GM23338 (cell line): ENCODE measurements around the gene PSMB2. TPM values are rescaled to one million over a fixed set of nuclear protein-coding genes. Genes with fewer than 3 reads are reported as not detected.

Experiments
- ATAC-seq: fragments of 200-7000 bp; cut with Tn5 transposase; 3 replicates; pipeline ENCODE4 v1.9.1; 2020
- DNase-seq: peaks from one replicate; pipeline ENCODE4 v3.0.0-alpha.2; 2015; ENCODE audit warnings: low spot score
- H2AFZ ChIP-seq: fragments of 200-600 bp; sonication (generic); 2 replicates; pipeline ENCODE4 v1.8.0; 2016; ENCODE audit warnings: antibody characterized with exemption, mild to moderate bottlenecking, moderate library complexity
- H3F3A ChIP-seq: fragments of 200-600 bp; sonication (generic); replicated peaks from 2 replicates; pipeline ENCODE4 v1.8.0; 2017; ENCODE audit warnings: antibody characterized with exemption, mixed run types, low read depth
- H3K27ac ChIP-seq: fragments of 200-600 bp; sonication (generic); 2 replicates; pipeline ENCODE4 v1.6.1; 2016; ENCODE audit warnings: low read depth
- H3K27me3 ChIP-seq: fragments of 200-600 bp; sonication (generic); 2 replicates; pipeline ENCODE4 v1.8.0; 2016; ENCODE audit warnings: mild to moderate bottlenecking, mixed run types, moderate library complexity; ENCODE audit not compliant: insufficient read depth
- H3K36me3 ChIP-seq: fragments of 200-600 bp; sonication (generic); 2 replicates; pipeline ENCODE4 v1.8.0; 2016; ENCODE audit warnings: mild to moderate bottlenecking; ENCODE audit not compliant: insufficient read depth
- H3K4me1 ChIP-seq: fragments of 200-600 bp; sonication (generic); 2 replicates; pipeline ENCODE4 v1.8.0; 2016; ENCODE audit warnings: mild to moderate bottlenecking, moderate library complexity; ENCODE audit not compliant: insufficient read depth
- H3K4me2 ChIP-seq: fragments of 200-600 bp; sonication (generic); 2 replicates; pipeline ENCODE4 v1.7.1; 2017; ENCODE audit warnings: mixed run types
- H3K4me3 ChIP-seq: fragments of 200-600 bp; sonication (generic); 2 replicates; pipeline ENCODE4 v1.6.1; 2016; ENCODE audit warnings: mixed run types
- H3K79me2 ChIP-seq: fragments of 200-600 bp; sonication (generic); replicated peaks from 2 replicates; pipeline ENCODE4 v1.8.0; 2017; ENCODE audit warnings: mild to moderate bottlenecking; ENCODE audit not compliant: insufficient read depth
- H3K9me2 ChIP-seq: fragments of 200-600 bp; sonication (generic); 2 replicates; pipeline ENCODE4 v1.8.0; 2017; ENCODE audit not compliant: insufficient read depth
- H4K20me1 ChIP-seq: fragments of 200-600 bp; sonication (generic); replicated peaks from 2 replicates; pipeline ENCODE4 v1.8.0; 2017; ENCODE audit warnings: mild to moderate bottlenecking; ENCODE audit not compliant: insufficient read depth
- H3K27ac Mint-ChIP-seq: 2 replicates; pipeline ENCODE4 v1.8.0; 2020; ENCODE audit warnings: inconsistent platforms, mild to moderate bottlenecking, moderate library complexity, mixed read lengths
- H3K27me3 Mint-ChIP-seq: 3 replicates; pipeline ENCODE4 v1.8.0; 2022; ENCODE audit warnings: low read depth, mild to moderate bottlenecking, moderate library complexity, mixed read lengths, inconsistent platforms; ENCODE audit not compliant: insufficient read depth, poor library complexity
- H3K36me3 Mint-ChIP-seq: 3 replicates; pipeline ENCODE4 v1.8.0; 2021; ENCODE audit warnings: low read depth, mild to moderate bottlenecking, inconsistent platforms, moderate library complexity, mixed read lengths
- H3K4me1 Mint-ChIP-seq: 3 replicates; pipeline ENCODE4 v1.8.0; 2020; ENCODE audit warnings: mild to moderate bottlenecking, inconsistent platforms, mixed read lengths
- H3K4me3 Mint-ChIP-seq: 3 replicates; pipeline ENCODE4 v1.8.0; 2021; ENCODE audit warnings: moderate library complexity, mild to moderate bottlenecking, inconsistent platforms, mixed read lengths
- H3K9me3 Mint-ChIP-seq: 3 replicates; pipeline ENCODE4 v1.8.0; 2020; ENCODE audit warnings: moderate library complexity, mild to moderate bottlenecking, inconsistent platforms, mixed read lengths
- CTCF ChIP-seq, 2 experiments: fragments of 200-600 bp in 1 of 2; sonication (generic) in 1 of 2; conservative IDR thresholded peaks; 2 replicates each; pipeline versions ENCODE4 v1.5.1 to v1.6.1; 2016 to 2017; ENCODE audit warnings: antibody characterized with exemption in 2 of 2, low read depth in 2 of 2, mild to moderate bottlenecking in 2 of 2, moderate library complexity in 1 of 2
- ETS1 ChIP-seq: IDR thresholded peaks from 2 replicates; pipeline ENCODE4 v1.6.1; 2016; ENCODE audit warnings: antibody characterized with exemption
- EZH2 ChIP-seq: fragments of 200-600 bp; sonication (generic); IDR thresholded peaks from one replicate; pipeline ENCODE4 v1.8.0; 2017; ENCODE audit warnings: antibody characterized with exemption, mild to moderate bottlenecking, low read depth; ENCODE audit not compliant: unreplicated experiment
- ZNF114 ChIP-seq: fragments of 250-450 bp; sonication (Bioruptor Pico); IDR thresholded peaks from 2 replicates; pipeline ENCODE4 v1.5.0; 2020; ENCODE audit warnings: mild to moderate bottlenecking, moderate library complexity
- polyA plus RNA-seq: library from polyadenylated mRNA; unstranded; fragments of >200 nt; fragmentation: Nextera tagmentation; extraction: Ambion mirVana; gene quantifications from 2 replicates; pipeline ENCODE4 v1.2.1, GENCODE V29; 2016
- total RNA-seq: library from RNA; depleted of rRNA; stranded (reverse); fragments of >200 nt; shearing (Covaris generic); gene quantifications from 2 replicates; pipeline ENCODE4 v1.2.3, GENCODE V29; 2014
- TF ChIP-seq, protein P1 (sequence below): fragments of 250-450 bp; sonication (Bioruptor Pico); IDR thresholded peaks from 2 replicates; pipeline ENCODE4 v1.5.0; 2020; ENCODE audit warnings: mild to moderate bottlenecking, moderate library complexity

The PSMB2 gene
- total and polyA plus RNA-seq, 2 experiments from 2014 or later: 68.2 to 147 TPM

DNA sequence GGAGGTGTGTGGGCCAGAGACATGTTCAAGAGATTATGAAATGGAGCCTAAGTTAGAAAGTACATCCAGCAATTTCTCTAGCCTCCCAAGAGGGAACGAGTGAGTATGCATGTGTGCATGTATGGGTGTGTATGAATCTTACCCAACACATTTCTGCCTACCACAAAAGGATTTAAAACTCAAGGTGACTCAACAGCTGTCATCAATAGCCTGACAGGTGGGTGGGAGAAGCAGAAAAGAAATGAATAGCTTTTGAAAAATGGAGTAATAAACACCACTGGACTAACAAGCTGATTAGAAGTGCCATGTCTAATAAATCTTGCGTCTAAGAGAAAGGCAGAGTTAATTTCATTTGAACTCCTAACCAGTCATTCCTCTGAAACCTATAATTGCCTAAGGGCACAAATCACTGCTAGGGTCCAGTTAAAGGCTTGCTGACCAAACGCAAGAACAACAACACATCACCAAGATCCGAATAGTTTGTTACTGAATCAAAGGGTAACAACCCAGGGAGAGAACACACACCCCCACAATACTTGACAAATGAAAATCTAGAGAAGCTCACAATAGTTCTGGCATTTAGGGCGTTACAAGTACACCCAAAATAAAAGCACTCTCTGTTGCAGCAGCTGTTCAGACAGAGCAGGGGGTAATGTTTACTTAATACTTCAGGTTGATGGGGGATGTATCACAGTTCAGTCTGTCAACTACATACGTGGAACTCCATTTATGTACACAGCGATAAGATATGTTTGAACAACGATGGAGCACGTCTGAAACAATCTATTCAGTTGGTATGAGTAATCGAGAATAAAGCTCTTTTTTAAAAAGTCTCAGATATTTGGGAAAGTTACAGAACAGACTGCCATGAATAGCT is 85.5 kb downstream of the PSMB2 start (continued):
- TF ChIP-seq, protein P1, sequence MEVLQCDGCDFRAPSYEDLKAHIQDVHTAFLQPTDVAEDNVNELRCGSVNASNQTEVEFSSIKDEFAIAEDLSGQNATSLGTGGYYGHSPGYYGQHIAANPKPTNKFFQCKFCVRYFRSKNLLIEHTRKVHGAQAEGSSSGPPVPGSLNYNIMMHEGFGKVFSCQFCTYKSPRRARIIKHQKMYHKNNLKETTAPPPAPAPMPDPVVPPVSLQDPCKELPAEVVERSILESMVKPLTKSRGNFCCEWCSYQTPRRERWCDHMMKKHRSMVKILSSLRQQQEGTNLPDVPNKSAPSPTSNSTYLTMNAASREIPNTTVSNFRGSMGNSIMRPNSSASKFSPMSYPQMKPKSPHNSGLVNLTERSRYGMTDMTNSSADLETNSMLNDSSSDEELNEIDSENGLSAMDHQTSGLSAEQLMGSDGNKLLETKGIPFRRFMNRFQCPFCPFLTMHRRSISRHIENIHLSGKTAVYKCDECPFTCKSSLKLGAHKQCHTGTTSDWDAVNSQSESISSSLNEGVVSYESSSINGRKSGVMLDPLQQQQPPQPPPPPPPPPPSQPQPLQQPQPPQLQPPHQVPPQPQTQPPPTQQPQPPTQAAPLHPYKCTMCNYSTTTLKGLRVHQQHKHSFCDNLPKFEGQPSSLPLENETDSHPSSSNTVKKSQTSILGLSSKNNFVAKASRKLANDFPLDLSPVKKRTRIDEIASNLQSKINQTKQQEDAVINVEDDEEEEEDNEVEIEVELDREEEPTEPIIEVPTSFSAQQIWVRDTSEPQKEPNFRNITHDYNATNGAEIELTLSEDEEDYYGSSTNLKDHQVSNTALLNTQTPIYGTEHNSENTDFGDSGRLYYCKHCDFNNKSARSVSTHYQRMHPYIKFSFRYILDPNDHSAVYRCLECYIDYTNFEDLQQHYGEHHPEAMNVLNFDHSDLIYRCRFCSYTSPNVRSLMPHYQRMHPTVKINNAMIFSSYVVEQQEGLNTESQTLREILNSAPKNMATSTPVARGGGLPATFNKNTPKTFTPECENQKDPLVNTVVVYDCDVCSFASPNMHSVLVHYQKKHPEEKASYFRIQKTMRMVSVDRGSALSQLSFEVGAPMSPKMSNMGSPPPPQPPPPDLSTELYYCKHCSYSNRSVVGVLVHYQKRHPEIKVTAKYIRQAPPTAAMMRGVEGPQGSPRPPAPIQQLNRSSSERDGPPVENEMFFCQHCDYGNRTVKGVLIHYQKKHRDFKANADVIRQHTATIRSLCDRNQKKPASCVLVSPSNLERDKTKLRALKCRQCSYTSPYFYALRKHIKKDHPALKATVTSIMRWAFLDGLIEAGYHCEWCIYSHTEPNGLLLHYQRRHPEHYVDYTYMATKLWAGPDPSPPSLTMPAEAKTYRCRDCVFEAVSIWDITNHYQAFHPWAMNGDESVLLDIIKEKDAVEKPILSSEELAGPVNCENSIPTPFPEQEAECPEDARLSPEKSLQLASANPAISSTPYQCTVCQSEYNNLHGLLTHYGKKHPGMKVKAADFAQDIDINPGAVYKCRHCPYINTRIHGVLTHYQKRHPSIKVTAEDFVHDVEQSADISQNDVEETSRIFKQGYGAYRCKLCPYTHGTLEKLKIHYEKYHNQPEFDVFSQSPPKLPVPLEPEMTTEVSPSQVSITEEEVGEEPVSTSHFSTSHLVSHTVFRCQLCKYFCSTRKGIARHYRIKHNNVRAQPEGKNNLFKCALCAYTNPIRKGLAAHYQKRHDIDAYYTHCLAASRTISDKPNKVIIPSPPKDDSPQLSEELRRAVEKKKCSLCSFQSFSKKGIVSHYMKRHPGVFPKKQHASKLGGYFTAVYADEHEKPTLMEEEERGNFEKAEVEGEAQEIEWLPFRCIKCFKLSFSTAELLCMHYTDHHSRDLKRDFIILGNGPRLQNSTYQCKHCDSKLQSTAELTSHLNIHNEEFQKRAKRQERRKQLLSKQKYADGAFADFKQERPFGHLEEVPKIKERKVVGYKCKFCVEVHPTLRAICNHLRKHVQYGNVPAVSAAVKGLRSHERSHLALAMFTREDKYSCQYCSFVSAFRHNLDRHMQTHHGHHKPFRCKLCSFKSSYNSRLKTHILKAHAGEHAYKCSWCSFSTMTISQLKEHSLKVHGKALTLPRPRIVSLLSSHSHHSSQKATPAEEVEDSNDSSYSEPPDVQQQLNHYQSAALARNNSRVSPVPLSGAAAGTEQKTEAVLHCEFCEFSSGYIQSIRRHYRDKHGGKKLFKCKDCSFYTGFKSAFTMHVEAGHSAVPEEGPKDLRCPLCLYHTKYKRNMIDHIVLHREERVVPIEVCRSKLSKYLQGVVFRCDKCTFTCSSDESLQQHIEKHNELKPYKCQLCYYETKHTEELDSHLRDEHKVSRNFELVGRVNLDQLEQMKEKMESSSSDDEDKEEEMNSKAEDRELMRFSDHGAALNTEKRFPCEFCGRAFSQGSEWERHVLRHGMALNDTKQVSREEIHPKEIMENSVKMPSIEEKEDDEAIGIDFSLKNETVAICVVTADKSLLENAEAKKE: no peak

- ATAC-seq: peak; percentile 5
- Histone ChIP-seq H2AFZ (no peak overlapping the region), H3K4me2 (peak overlapping the region; percentile 71), H3K9me2 (no peaks in the 10 kb centered on the region), H4K20me1 (no peaks in the 10 kb centered on the region), H3K79me2 (peaks cover 59% of the 10 kb centered on the region), H3K4me3 (peak overlapping the region; percentile 91), H3F3A (peaks cover 13% of the 10 kb centered on the region), H3K4me1 (peaks cover 34% of the 10 kb centered on the region), H3K27me3 (no peaks in the 10 kb centered on the region), H3K36me3 (peaks cover 7% of the 10 kb centered on the region; the same call in 1 of the 2 replicates), H3K27ac (peak overlapping the region; percentile 93)
- peaks cover 49% of the 10 kb centered on the region for H3K4me1 Mint-ChIP-seq
- peak overlapping the region; percentile 93 for H3K27ac Mint-ChIP-seq
- H3K9me3 Mint-ChIP-seq: peaks cover 3% of the 10 kb centered on the region; the same call in 1 of the 3 replicates
- H3K36me3 Mint-ChIP-seq: peaks cover 34% of the 10 kb centered on the region
- peak overlapping the region; percentile 98 for H3K4me3 Mint-ChIP-seq
- no peak for DNase-seq
- H3K27me3 Mint-ChIP-seq: peaks cover 14% of the 10 kb centered on the region
- TF ChIP-seq ETS1 (no peak), ZNF114 (CRISPR knock-in tag) (no peak), CTCF (conservative IDR thresholded peaks at IDR 0.05; ENCODE audit: low read depth in 2 of 2) (no peak), EZH2 (no peak)
Measured at GRCh38 chr1:35555212-35555584, 86.1 kb downstream of the PSMB2 start.
